SK-N-SH (cell line): ENCODE data around the gene NT5M. TPM values are rescaled to one million over a fixed set of nuclear protein-coding genes. Genes with fewer than 3 reads are reported as not detected.

ENCODE experiments used
- CTCF ChIA-PET: fragments of 300-600, 350-600 bp; formaldehyde crosslinking; extraction: SDS; loops from one replicate; lab custom pipeline; 2021; lab: Yijun Ruan, JAX
- POLR2A ChIA-PET: fragments of 350-600 bp; sonication (Branson Sonifier 250); formaldehyde crosslinking; extraction: SDS; loops from one replicate; lab custom pipeline; 2020; ENCODE audit warnings: antibody characterized with exemption, inconsistent platforms; lab: Yijun Ruan, JAX
- DNase-seq: peaks from one replicate; pipeline ENCODE4 v3.0.0; 2012
- H2AFZ ChIP-seq: fragments of 200-600 bp; sonication (generic); 2 replicates; pipeline ENCODE4 v1.8.1; 2016; ENCODE audit warnings: antibody characterized with exemption, mild to moderate bottlenecking, low read depth
- H3F3A ChIP-seq: fragments of 200-600 bp; sonication (generic); replicated peaks from 2 replicates; pipeline ENCODE3; 2016; ENCODE audit warnings: antibody characterized with exemption, mild to moderate bottlenecking; ENCODE audit not compliant: insufficient read depth
- H3K27ac ChIP-seq, 2 experiments: fragments of 200-500 bp in 1 of 2; fragments of 200-600 bp in 1 of 2; sonication (Bioruptor generic) in 1 of 2; sonication (generic), shearing (Covaris generic) in 1 of 2; 2 replicates each; pipeline versions ENCODE4 v1.5.1 to v1.6.1; 2014 to 2016; ENCODE audit warnings: low read depth in 2 of 2, inconsistent platforms in 1 of 2, low read length in 1 of 2, mild to moderate bottlenecking in 1 of 2, mixed read lengths in 1 of 2
- H3K27me3 ChIP-seq: fragments of 200-600 bp; sonication (generic), shearing (Covaris generic); 2 replicates; pipeline ENCODE4 v1.6.1; 2016; ENCODE audit warnings: mixed run types; ENCODE audit not compliant: insufficient read depth
- H3K36me3 ChIP-seq, 2 experiments: fragments of 200-500 bp in 1 of 2; fragments of 200-600 bp in 1 of 2; sonication (Bioruptor generic) in 1 of 2; sonication (generic) in 1 of 2; replicated peaks in 1 of 2; 2 replicates each; pipeline versions ENCODE3 to v1.5.1; 2014 to 2016; ENCODE audit warnings: low read length in 1 of 2, mild to moderate bottlenecking in 1 of 2; ENCODE audit not compliant: insufficient read depth in 2 of 2, control insufficient read depth in 1 of 2
- H3K4me1 ChIP-seq, 2 experiments: fragments of 200-500 bp in 1 of 2; fragments of 200-600 bp in 1 of 2; sonication (Bioruptor generic) in 1 of 2; sonication (generic), shearing (Covaris generic) in 1 of 2; 2 replicates each; pipeline versions ENCODE4 v1.5.1 to v1.6.1; 2014 to 2016; ENCODE audit warnings: low read depth in 1 of 2, low read length in 1 of 2, mixed run types in 1 of 2; ENCODE audit not compliant: insufficient read depth in 2 of 2, control insufficient read depth in 1 of 2
- H3K4me2 ChIP-seq: fragments of 200-600 bp; sonication (generic), shearing (Covaris generic); 2 replicates; pipeline ENCODE4 v1.6.1; 2017; ENCODE audit warnings: mixed run types
- H3K4me3 ChIP-seq, 2 experiments: fragments of 200-500 bp in 1 of 2; fragments of 200-600 bp in 1 of 2; sonication (Bioruptor generic) in 1 of 2; sonication (generic), shearing (Covaris generic) in 1 of 2; 2 replicates each; pipeline versions ENCODE4 v1.5.1 to v1.8.1; 2014 to 2016; ENCODE audit warnings: low read depth in 2 of 2, inconsistent platforms in 1 of 2, low read length in 1 of 2, mild to moderate bottlenecking in 1 of 2, mixed read lengths in 1 of 2, moderate library complexity in 1 of 2
- H3K79me2 ChIP-seq: fragments of 200-600 bp; sonication (generic); 2 replicates; pipeline ENCODE4 v1.8.1; 2017; ENCODE audit warnings: mild to moderate bottlenecking; ENCODE audit not compliant: insufficient read depth
- H3K9ac ChIP-seq: fragments of 200-600 bp; sonication (generic); 2 replicates; pipeline ENCODE4 v1.6.1; 2017; ENCODE audit warnings: mixed run types
- H3K9me2 ChIP-seq: fragments of 200-600 bp; sonication (generic); 2 replicates; pipeline ENCODE4 v1.6.1; 2017; ENCODE audit warnings: mixed run types
- H3K9me3 ChIP-seq: fragments of 200-600 bp; sonication (generic); 2 replicates; pipeline ENCODE4 v1.6.1; 2017; ENCODE audit warnings: mixed run types, mild to moderate bottlenecking, moderate library complexity
- H4K20me1 ChIP-seq: fragments of 200-600 bp; sonication (generic); 2 replicates; pipeline ENCODE4 v1.6.1; 2017; ENCODE audit warnings: mild to moderate bottlenecking, mixed run types; ENCODE audit not compliant: insufficient read depth
- CHD2 ChIP-seq: fragments of 150-350 bp; IDR thresholded peaks from 2 replicates; pipeline ENCODE4 v1.6.1; 2018; ENCODE audit warnings: low read length; ENCODE audit not compliant: partially characterized antibody
- ELF1 ChIP-seq: IDR thresholded peaks from 2 replicates; pipeline ENCODE4 v1.4.0; 2012
- EP300 ChIP-seq, 2 experiments: IDR thresholded peaks; 2 replicates each; pipeline versions ENCODE4 v1.4.0 to v1.6.1; 2012; ENCODE audit warnings: borderline replicate concordance in 1 of 2, low read depth in 1 of 2, low read length in 1 of 2
- FOXM1 ChIP-seq: IDR thresholded peaks from 2 replicates; pipeline ENCODE4 v1.4.0; 2012; ENCODE audit warnings: low read depth, mild to moderate bottlenecking
- GATA2 ChIP-seq: sonication (generic); formaldehyde crosslinking; IDR thresholded peaks from 2 replicates; pipeline ENCODE4 v1.5.0; 2020; ENCODE audit warnings: mild to moderate bottlenecking, missing genetic modification reagents
- MEF2A ChIP-seq: IDR thresholded peaks from 2 replicates; pipeline ENCODE4 v1.4.0; 2012; ENCODE audit warnings: low read depth, borderline replicate concordance
- NRF1 ChIP-seq: IDR thresholded peaks from 2 replicates; pipeline ENCODE4 v1.6.1; 2012; ENCODE audit warnings: low read depth, mild to moderate bottlenecking, low read length
- RAD21 ChIP-seq: IDR thresholded peaks from 2 replicates; pipeline ENCODE4 v1.6.1; 2012; ENCODE audit warnings: mild to moderate bottlenecking, low read length
- RXRA ChIP-seq: IDR thresholded peaks from 2 replicates; pipeline ENCODE4 v1.4.0; 2012; ENCODE audit warnings: low read depth, mild to moderate bottlenecking, borderline replicate concordance
- WGBS: methylation state at CpG from one replicate; pipeline ENCODE4 v1.1.6; 2017; ENCODE audit warnings: low lambda C conversion rate; 5-methylcytosine and 5-hydroxymethylcytosine counted together
- polyA plus RNA-seq, 3 experiments: library from polyadenylated mRNA; depleted of rRNA; stranded (reverse); fragments of >200 nt; gene quantifications; 2 replicates each; pipeline ENCODE4 v1.2.3, GENCODE V29; 2012
- TF ChIP-seq, protein P1 (sequence below): IDR thresholded peaks from 2 replicates; pipeline ENCODE4 v1.4.0; 2012; ENCODE audit warnings: low read depth

The NT5M gene
- polyA plus RNA-seq, 1 of the 3 experiments (the other 2 are of a cell fraction): 3.9 TPM

DNA sequence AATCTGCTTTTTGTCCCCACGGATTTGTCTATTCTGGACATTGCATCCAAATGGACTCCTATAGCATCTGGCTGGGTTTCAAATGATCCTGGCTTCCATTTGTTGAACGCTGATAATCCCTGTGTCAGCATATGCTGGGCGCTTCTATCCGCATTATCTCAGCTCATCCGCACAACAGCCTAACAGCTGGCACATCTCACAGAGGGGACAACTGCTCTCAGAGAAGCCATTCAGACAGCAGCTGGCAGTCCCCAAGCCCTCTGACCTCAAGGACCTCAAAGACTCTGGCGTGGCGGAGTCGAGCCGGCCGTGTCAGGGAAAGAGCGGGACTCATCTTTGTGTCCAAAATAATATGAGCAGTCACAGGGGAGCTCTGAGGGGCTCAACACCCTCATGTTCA is 82.3 kb downstream of the NT5M start:
- H2AFZ ChIP-seq: no peak overlapping the region
- no peaks in the 10 kb centered on the region for H3K9me2 ChIP-seq
- H3K27me3 ChIP-seq: peaks cover 9% of the 10 kb centered on the region; the same call in 1 of the 2 replicates
- H3K9me3 ChIP-seq: no peaks in the 10 kb centered on the region
- H3K4me1 ChIP-seq: peaks cover 0 to 20% of the 10 kb centered on the region in 2 experiments; a peak in 1 of 4 replicates
- 62% methylated on average over 11 of the region's 11 CpGs for WGBS
- CTCF ChIA-PET: interaction anchor here (0.9 to 1.4 kb wide), 2 partner anchors 31 to 228 kb away, joined by 3 to 4 read pairs; no protein-coding TSS in a partner anchor
- H3F3A ChIP-seq: no peaks in the 10 kb centered on the region
- peak; percentile 76 for DNase-seq
- H3K4me3 ChIP-seq: no peak overlapping the region
- no peaks in the 10 kb centered on the region for H3K79me2 ChIP-seq
- POLR2A ChIA-PET: interaction anchor here (1.1 kb wide), 1 partner anchor 8 kb away, joined by 3 read pairs; no protein-coding TSS in a partner anchor
- H3K36me3 ChIP-seq: no peaks in the 10 kb centered on the region
- H3K9ac ChIP-seq: no peak overlapping the region
- no peak overlapping the region for H3K4me2 ChIP-seq
- peak overlapping the region in 1 of 2 experiments; percentile 83; a peak in 2 of 4 replicates for H3K27ac ChIP-seq
- no peaks in the 10 kb centered on the region for H4K20me1 ChIP-seq
- TF ChIP-seq CHD2: no peak
- TF ChIP-seq EP300 (IDR thresholded peaks at IDR 0.05; ENCODE audit: borderline replicate concordance in 1 of 2, low read depth in 1 of 2, low read length in 1 of 2): peak in 1 of 2 experiments; percentile 41; a peak in 1 of 4 replicates
- TF ChIP-seq GATA2 (CRISPR knock-in tag): peak; percentile 71; the same call in 1 of the 2 replicates
- TF ChIP-seq RAD21: peak; percentile 21; the same call in 1 of the 2 replicates
- TF ChIP-seq FOXM1: no peak
- TF ChIP-seq, all 33 proteins: peak for 3

DNA sequence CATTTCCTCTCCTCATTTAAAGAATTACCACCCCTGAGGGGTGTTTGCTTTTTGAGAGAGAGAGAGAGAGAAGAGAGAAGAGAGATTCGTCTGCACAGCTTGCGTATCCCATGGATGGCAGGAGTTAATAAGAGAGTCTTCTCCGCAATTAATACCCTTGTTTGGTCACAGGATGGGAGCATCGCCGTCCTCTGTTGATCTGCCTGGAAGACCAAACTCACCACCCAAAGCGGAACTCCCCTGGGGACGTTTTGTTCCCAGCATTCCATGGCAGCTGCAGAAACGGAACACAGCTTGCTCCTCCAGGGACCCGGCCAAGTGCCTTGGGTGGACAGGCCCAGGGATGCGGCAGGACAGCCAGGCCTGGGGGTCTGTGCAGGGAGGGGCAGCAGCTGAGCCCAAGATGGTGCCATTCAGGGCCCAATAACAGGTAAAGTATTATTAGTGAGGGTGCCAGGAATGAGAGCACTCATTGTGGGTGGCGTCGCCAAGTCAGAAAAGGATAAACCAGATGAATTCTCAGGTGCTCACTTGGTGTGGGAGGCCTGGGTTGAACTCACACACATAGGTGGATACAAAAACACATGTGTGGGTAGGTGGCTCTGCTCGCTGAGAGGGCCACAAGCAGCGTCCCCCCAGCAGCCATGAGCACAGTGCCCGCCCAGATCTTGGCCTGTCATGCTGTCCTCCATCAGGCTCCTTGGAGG is 83.1 kb downstream of the NT5M start:
- no peaks in the 10 kb centered on the region for H3K79me2 ChIP-seq
- H3K9me3 ChIP-seq: no peaks in the 10 kb centered on the region
- no peak overlapping the region for H2AFZ ChIP-seq
- POLR2A ChIA-PET: interaction anchor here (1.1 kb wide), 1 partner anchor 9 kb away, joined by 3 read pairs; no protein-coding TSS in a partner anchor
- no peak overlapping the region for H3K4me3 ChIP-seq
- no peak overlapping the region for H3K9ac ChIP-seq
- H3K27ac ChIP-seq: peak overlapping the region in 1 of 2 experiments; percentile 83; a peak in 2 of 4 replicates
- H4K20me1 ChIP-seq: no peaks in the 10 kb centered on the region
- no peaks in the 10 kb centered on the region for H3F3A ChIP-seq
- CTCF ChIA-PET: interaction anchor here (0.9 to 1.4 kb wide), 2 partner anchors 31 to 227 kb away, joined by 3 to 4 read pairs; no protein-coding TSS in a partner anchor
- no peak overlapping the region for H3K4me2 ChIP-seq
- DNase-seq: no peak
- TF ChIP-seq RXRA (no peak), MEF2A (no peak), NRF1 (no peak), ELF1 (no peak), RAD21 (no peak)
- TF ChIP-seq, protein P1, sequence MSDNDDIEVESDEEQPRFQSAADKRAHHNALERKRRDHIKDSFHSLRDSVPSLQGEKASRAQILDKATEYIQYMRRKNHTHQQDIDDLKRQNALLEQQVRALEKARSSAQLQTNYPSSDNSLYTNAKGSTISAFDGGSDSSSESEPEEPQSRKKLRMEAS: no peak
- WGBS: 70% methylated on average over 11 of the region's 15 CpGs
- H3K9me2 ChIP-seq: no peaks in the 10 kb centered on the region
- no peaks in the 10 kb centered on the region for H3K36me3 ChIP-seq
- peaks cover 1% of the 10 kb centered on the region; the same call in 1 of the 2 replicates for H3K27me3 ChIP-seq
- peaks cover 0 to 20% of the 10 kb centered on the region in 2 experiments; a peak in 1 of 4 replicates for H3K4me1 ChIP-seq
